ENCODE results near the gene PTPRK.

DNA sequence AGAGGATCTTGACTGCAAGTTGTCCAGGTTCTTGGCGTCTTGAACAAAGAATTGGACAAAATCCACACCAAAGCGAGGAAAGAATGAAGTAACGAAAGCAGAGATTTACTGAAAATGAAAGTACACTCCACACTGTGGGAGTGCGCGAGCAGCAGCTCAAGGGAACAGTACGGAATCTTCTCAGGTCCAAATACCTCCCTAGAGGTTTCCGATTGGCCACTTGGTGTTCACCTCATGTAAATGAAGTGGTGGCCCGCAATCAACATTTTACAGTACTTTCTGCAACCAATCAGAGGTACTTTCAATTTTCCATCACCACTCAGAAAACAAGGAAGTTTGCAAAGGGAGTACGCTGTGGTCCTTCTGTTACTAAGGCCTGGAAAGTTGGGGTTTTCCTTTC is 122.4 kb downstream of the PTPRK start:
- TF ChIP-seq CTCF (conservative IDR thresholded peaks at IDR 0.05 in 1 of 2, IDR thresholded peaks at IDR 0.05 in 1 of 2; ENCODE audit: low read depth in 1 of 2, low read length in 2 of 2) (no peak), EZH2 (IDR thresholded peaks at IDR 0.05; ENCODE audit: low read length, missing control alignments) (no peak)

Measured in fibroblast of lung (primary cell).